Kidney (tissue), 14 donors: ENCODE measurements around the gene MYO10. TPM values are rescaled to one million over a fixed set of nuclear protein-coding genes. Genes with fewer than 3 reads are reported as not detected.
A peak's percentile ranks its signal among the peaks of the same experiment; 100 is the strongest.

Experiments
- DNase-seq, 5 donors: peaks; one replicate each; pipeline ENCODE4 v3.0.0-alpha.2; 2013 to 2020
- FAIRE-seq: peaks from 2 replicates; lab custom pipeline; 2012; peaks lifted over from hg19 to GRCh38; lab: Jason Lieb, UNC
- H3K27ac ChIP-seq, 2 donors: one replicate each; pipeline ENCODE4 v1.7.0; 2013; ENCODE audit warnings: low read depth in 2 of 2, low read length in 2 of 2, inconsistent platforms in 1 of 2
- H3K27me3 ChIP-seq: one replicate; pipeline ENCODE4 v1.7.1; 2013; ENCODE audit warnings: low read length, inconsistent platforms; ENCODE audit not compliant: control insufficient read depth, insufficient read depth
- H3K36me3 ChIP-seq, 3 donors: one replicate each; pipeline versions ENCODE4 v1.7.0 to v1.7.1; 2013; ENCODE audit warnings: low read length in 3 of 3, control low read depth in 1 of 3, inconsistent platforms in 1 of 3; ENCODE audit not compliant: insufficient read depth in 3 of 3, control insufficient read depth in 2 of 3
- H3K4me1 ChIP-seq, 3 donors: one replicate each; pipeline versions ENCODE4 v1.7.0 to v1.7.1; 2013; ENCODE audit warnings: low read length in 3 of 3, inconsistent platforms in 1 of 3, low read depth in 1 of 3; ENCODE audit not compliant: control insufficient read depth in 2 of 3, insufficient read depth in 2 of 3
- H3K4me3 ChIP-seq, 3 donors: one replicate each; pipeline versions ENCODE4 v1.7.0 to v1.8.1; 2013; ENCODE audit warnings: low read length in 3 of 3, control low read depth in 1 of 3, inconsistent platforms in 1 of 3
- H3K9ac ChIP-seq, 3 donors: one replicate each; pipeline versions ENCODE4 v1.7.0 to v1.7.1; 2013; ENCODE audit warnings: low read length in 3 of 3, control low read depth in 1 of 3, inconsistent platforms in 1 of 3
- H3K9me3 ChIP-seq, 3 donors: one replicate each; pipeline versions ENCODE4 v1.7.0 to v1.7.1; 2013; ENCODE audit warnings: low read length in 3 of 3, control low read depth in 1 of 3, inconsistent platforms in 1 of 3; ENCODE audit not compliant: control insufficient read depth in 2 of 3, insufficient read depth in 1 of 3
- intact Hi-C: fragments of 100-400 bp; cut with DNase I; formaldehyde crosslinking; loops from one replicate; pipeline ENCODE4 v1.11.1; 2022
- polyA plus RNA-seq: library from polyadenylated mRNA; stranded (reverse); fragments of 350-450 nt; fragmentation: Illumina TruSeq; extraction: RNeasy Lipid Tissue Mini Kit (QIAGEN cat#74804); gene quantifications from one replicate; pipeline ENCODE4 v1.2.3, GENCODE V29; 2014; ENCODE audit warnings: low read depth, low replicate concordance; ENCODE audit not compliant: insufficient read depth
- total RNA-seq: library from RNA; stranded (reverse); fragmentation: NEBNext Ultra II Directional; extraction: Animal tissue kit (Norgen Biotek cat#: 25700); gene quantifications from one replicate; pipeline ENCODE4 v1.2.1, GENCODE V29; 2021
- TF ChIP-seq, protein P1 (sequence below): IDR thresholded peaks from 3 replicates; pipeline ENCODE4 v1.5.1; 2012; ENCODE audit warnings: mild to moderate bottlenecking, moderate library complexity, borderline replicate concordance; ENCODE audit not compliant: insufficient read depth; ENCODE audit errors: extremely low read depth
- donor health status: control.
- donor health status: control.
- donor health status: control.
- donor health status: control.
- donor health status: control.
- donor health status: DM: yes; HTN: yes; CAD: no.
- donor health status: Normal renal cell carcinoma (clear cell type).

Gene MYO10
- total and polyA plus RNA-seq, 2 donors from 2014 or later = 7.6 to 52.4 TPM

- peak; percentile 62 to 84 (median 82) for DNase-seq
- Histone ChIP-seq H3K4me3 (peak overlapping the region in 1 of 3 donors; percentile 3), H3K9ac (no peak overlapping the region), H3K27me3 (no peaks in the 10 kb centered on the region), H3K36me3 (no peaks in the 10 kb centered on the region), H3K9me3 (no peaks in the 10 kb centered on the region), H3K4me1 (peaks cover 11 to 26% (median 12%) of the 10 kb centered on the region in 3 donors), H3K27ac (peak overlapping the region; percentile 59 to 72)
- no peak for FAIRE-seq
- intact Hi-C loops = no loop called here
- TF ChIP-seq, protein P1, sequence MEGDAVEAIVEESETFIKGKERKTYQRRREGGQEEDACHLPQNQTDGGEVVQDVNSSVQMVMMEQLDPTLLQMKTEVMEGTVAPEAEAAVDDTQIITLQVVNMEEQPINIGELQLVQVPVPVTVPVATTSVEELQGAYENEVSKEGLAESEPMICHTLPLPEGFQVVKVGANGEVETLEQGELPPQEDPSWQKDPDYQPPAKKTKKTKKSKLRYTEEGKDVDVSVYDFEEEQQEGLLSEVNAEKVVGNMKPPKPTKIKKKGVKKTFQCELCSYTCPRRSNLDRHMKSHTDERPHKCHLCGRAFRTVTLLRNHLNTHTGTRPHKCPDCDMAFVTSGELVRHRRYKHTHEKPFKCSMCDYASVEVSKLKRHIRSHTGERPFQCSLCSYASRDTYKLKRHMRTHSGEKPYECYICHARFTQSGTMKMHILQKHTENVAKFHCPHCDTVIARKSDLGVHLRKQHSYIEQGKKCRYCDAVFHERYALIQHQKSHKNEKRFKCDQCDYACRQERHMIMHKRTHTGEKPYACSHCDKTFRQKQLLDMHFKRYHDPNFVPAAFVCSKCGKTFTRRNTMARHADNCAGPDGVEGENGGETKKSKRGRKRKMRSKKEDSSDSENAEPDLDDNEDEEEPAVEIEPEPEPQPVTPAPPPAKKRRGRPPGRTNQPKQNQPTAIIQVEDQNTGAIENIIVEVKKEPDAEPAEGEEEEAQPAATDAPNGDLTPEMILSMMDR = no peak
Measured at GRCh38 chr5:16736158-16736995, 199.7 kb downstream of the MYO10 start.

DNA sequence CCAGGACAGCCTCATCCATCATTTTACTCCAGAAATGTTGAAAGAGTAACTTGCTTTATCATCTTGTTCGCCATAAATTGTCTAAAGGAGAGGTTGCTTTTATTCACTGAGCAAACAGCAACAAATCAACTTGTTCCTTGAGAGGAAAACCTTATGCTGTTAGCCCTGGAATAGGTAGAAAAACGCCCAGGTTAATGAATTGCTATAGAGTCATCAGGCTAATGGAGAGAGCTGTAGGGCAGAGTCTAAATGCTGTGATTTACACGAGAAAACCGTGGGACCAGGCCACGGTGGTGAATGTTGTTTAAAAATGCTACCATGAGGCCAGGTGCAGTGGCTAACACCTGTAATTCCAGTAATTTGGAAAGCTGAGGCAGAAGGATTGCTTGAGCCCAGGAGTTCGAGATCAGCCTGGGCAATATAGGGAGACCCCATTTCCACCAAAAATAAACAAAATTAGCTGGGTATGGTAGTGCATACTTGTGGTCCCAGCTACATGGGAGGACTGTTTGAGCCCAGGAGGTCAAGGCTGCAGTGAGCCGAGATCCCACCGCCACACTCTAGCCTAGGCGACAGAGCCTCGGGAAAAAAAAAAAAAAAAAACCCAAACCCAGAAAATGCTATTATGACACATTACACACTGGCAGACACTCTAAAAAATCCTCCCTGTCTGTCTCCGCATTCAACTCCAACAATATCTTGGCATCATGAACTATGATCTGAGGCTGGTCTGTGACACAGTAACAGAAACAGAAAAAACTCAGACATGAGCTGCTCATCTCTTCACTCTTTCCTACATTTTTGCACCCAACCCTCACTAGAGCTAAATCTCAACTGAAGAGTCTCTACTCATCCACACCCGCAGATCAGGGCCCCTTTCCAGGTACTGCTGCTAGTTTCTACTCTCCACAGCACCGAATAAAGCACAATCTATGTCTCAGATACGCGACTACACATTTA is 200.7 kb downstream of the MYO10 start:
- peak overlapping the region in 1 of 3 donors; percentile 3 for H3K4me3 ChIP-seq
- no peaks in the 10 kb centered on the region for H3K9me3 ChIP-seq
- no peaks in the 10 kb centered on the region for H3K36me3 ChIP-seq
- no peaks in the 10 kb centered on the region for H3K27me3 ChIP-seq
- intact Hi-C loops = no loop called here
- H3K9ac ChIP-seq = peak overlapping the region in 1 of 3 donors; percentile 3
- peaks cover 7 to 26% (median 10%) of the 10 kb centered on the region in 3 donors for H3K4me1 ChIP-seq
- DNase-seq (peak in 1 of 5 donors; percentile 71), FAIRE-seq (no peak)
- H3K27ac ChIP-seq = peak overlapping the region; percentile 59 to 72
- TF ChIP-seq, protein P1 = no peak

GRCh38 chr5:16733331-16734006 is 202.6 kb downstream of the MYO10 start:
- H3K4me3 ChIP-seq = no peak overlapping the region
- TF ChIP-seq, protein P1 = no peak
- no peaks in the 10 kb centered on the region for H3K36me3 ChIP-seq
- no peak overlapping the region for H3K27ac ChIP-seq
- no peak overlapping the region for H3K9ac ChIP-seq
- no peaks in the 10 kb centered on the region for H3K27me3 ChIP-seq
- FAIRE-seq = no peak
- peaks cover 7 to 26% (median 10%) of the 10 kb centered on the region in 3 donors for H3K4me1 ChIP-seq
- peak in 1 of 5 donors; percentile 41 for DNase-seq
- no peaks in the 10 kb centered on the region for H3K9me3 ChIP-seq
- intact Hi-C loops = no loop called here
